T-helper 1 cell treated with Interleukin-12 subunit alpha and Interleukin-12 subunit beta and Interleukin-4 antibody, amounts not matched to agents 30 ng/mL and 1 ng/mL, for 36 hours (primary cell): ENCODE measurements around the gene SLC4A2. TPM values are rescaled to one million over a fixed set of nuclear protein-coding genes. Genes with fewer than 3 reads are reported as not detected.
"Not testable (repeated sequence)": the region's sequence is repeated elsewhere in the genome, so short reads cannot be mapped to it uniquely, and the experiment has no call there.

ENCODE experiments used
- intact Hi-C: fragments of 100-400 bp; cut with micrococcal nuclease; formaldehyde crosslinking; loops from one replicate; pipeline ENCODE4 v1.15.1; 2024
- total RNA-seq: library from RNA; stranded (reverse); gene quantifications from 2 replicates; pipeline ENCODE4 v1.2.3, GENCODE V29; 2022

The SLC4A2 gene
- total RNA-seq, 1 donor from 2014 or later = 137 TPM

- intact Hi-C loops = not testable (repeated sequence)
Measured at GRCh38 chr7:151043449-151043848, 15.9 kb upstream of the SLC4A2 start.

GRCh38 chr7:151043959-151044358 is 15.4 kb upstream of the SLC4A2 start:
- intact Hi-C loops = no loop called here

GRCh38 chr7:151045262-151045661 is 14.1 kb upstream of the SLC4A2 start:
- intact Hi-C loops = no loop called here

GRCh38 chr7:151045967-151046366 is 13.4 kb upstream of the SLC4A2 start:
- intact Hi-C loops = no loop called here

GRCh38 chr7:151046603-151047573 is 12.5 kb upstream of the SLC4A2 start:
- intact Hi-C loops = no loop called here

GRCh38 chr7:151047976-151048815 is 11.2 kb upstream of the SLC4A2 start, which contains the start of gene ASIC3:
Gene ASIC3, plus strand, starts transcription at chr7:151048531. Its CDS starts 355 bp downstream, at chr7:151048886.
- intact Hi-C loops = no loop called here

GRCh38 chr7:151048911-151049463 is 10.4 kb upstream of the SLC4A2 start:
- intact Hi-C loops = no loop called here

- intact Hi-C loops = no loop called here
Measured at GRCh38 chr7:151051108-151051507, 8.3 kb upstream of the SLC4A2 start.

GRCh38 chr7:151053096-151053495 is 6.3 kb upstream of the SLC4A2 start:
- intact Hi-C loops = no loop called here

GRCh38 chr7:151053751-151054150 is 5.6 kb upstream of the SLC4A2 start:
- intact Hi-C loops = no loop called here

GRCh38 chr7:151056283-151056665 is 3.1 kb upstream of the SLC4A2 start:
- intact Hi-C loops = loop anchor here (5.0 kb wide), 1 partner anchor 1929 kb away; the partner anchor contains the start of gene ZNF425

- intact Hi-C loops = loop anchor here (5.0 kb wide), 1 partner anchor 1930 kb away; the partner anchor contains the start of gene ZNF425
Measured at GRCh38 chr7:151056666-151057505, 2.5 kb upstream of the SLC4A2 start.

GRCh38 chr7:151057506-151057988 is 1.8 kb upstream of the SLC4A2 start, which contains the start of gene CDK5:
Gene CDK5, minus strand, starts transcription at chr7:151057897. Its CDS starts 49 bp downstream, at chr7:151057848.
- intact Hi-C loops = loop anchor here (5.0 kb wide), 1 partner anchor 1930 kb away; the partner anchor contains the start of gene ZNF425

- intact Hi-C loops = loop anchor here (1.0 to 5.0 kb wide), 13 partner anchors 22 to 1931 kb away; partner anchors contain the start of genes ABCB8, ABCF2, ACTR3C and CHPF2
Measured at GRCh38 chr7:151057989-151058780, 1.2 kb upstream of the SLC4A2 start.

- intact Hi-C loops = loop anchor here (1.0 to 5.0 kb wide), 13 partner anchors 21 to 1932 kb away; partner anchors contain the start of genes ABCB8, ABCF2, ACTR3C and CHPF2
Measured at GRCh38 chr7:151058781-151059366, 515 bp upstream of the SLC4A2 start.

GRCh38 chr7:151060113-151060415 is 675 bp downstream of the SLC4A2 start:
- intact Hi-C loops = no loop called here

GRCh38 chr7:151060416-151061212 is 1.2 kb downstream of the SLC4A2 start:
- intact Hi-C loops = no loop called here
